T-helper 1 cell (primary cell): ENCODE data around the gene CBL.

Experiments
- DNase-seq, 5 donors: peaks; one replicate each; pipeline ENCODE4 v3.0.0-alpha.2; 2012 to 2020

CBL gene

GRCh38 chr11:119273721-119274120 is 67.6 kb downstream of the CBL start:
- no peak for DNase-seq

- DNase-seq, result no peak
These were observed 71.5 kb downstream of the CBL start for GRCh38 chr11:119277660-119278059.

GRCh38 chr11:119282495-119282894 is 76.4 kb downstream of the CBL start:
- no peak for DNase-seq

- DNase-seq, result peak in 1 of 5 donors; percentile 48
These were observed 78.4 kb downstream of the CBL start for GRCh38 chr11:119284344-119285157.

GRCh38 chr11:119285431-119285830 is 79.3 kb downstream of the CBL start:
- DNase-seq, result no peak

- no peak for DNase-seq
These were observed 82.1 kb downstream of the CBL start for GRCh38 chr11:119288219-119288618.

- DNase-seq, result no peak
These were observed 84.9 kb downstream of the CBL start for GRCh38 chr11:119290894-119291497.

GRCh38 chr11:119293461-119293860 is 87.3 kb downstream of the CBL start:
- no peak for DNase-seq

GRCh38 chr11:119295178-119295577 is 89.0 kb downstream of the CBL start:
- DNase-seq, result no peak

- DNase-seq, result no peak
These were observed 91.8 kb downstream of the CBL start for GRCh38 chr11:119297938-119298337.

- no peak for DNase-seq
These were observed 92.6 kb downstream of the CBL start for GRCh38 chr11:119298726-119299125.

- no peak for DNase-seq
These were observed 93.3 kb downstream of the CBL start for GRCh38 chr11:119299416-119299815.

- DNase-seq, result no peak
These were observed 94.2 kb downstream of the CBL start for GRCh38 chr11:119300198-119300964.

GRCh38 chr11:119303227-119303718 is 97.1 kb downstream of the CBL start:
- DNase-seq, result no peak

- no peak for DNase-seq
These were observed 99.6 kb downstream of the CBL start for GRCh38 chr11:119305556-119306372.

GRCh38 chr11:119306373-119306890 is 100.3 kb downstream of the CBL start:
- no peak for DNase-seq

- no peak for DNase-seq
These were observed 101.1 kb downstream of the CBL start for GRCh38 chr11:119307219-119307618.

GRCh38 chr11:119307974-119308373 is 101.8 kb downstream of the CBL start:
- DNase-seq, result no peak

- no peak for DNase-seq
These were observed 103.3 kb downstream of the CBL start for GRCh38 chr11:119309411-119309810.

- no peak for DNase-seq
These were observed 104.0 kb downstream of the CBL start for GRCh38 chr11:119309953-119310681.

GRCh38 chr11:119310682-119311052 is 104.5 kb downstream of the CBL start:
- no peak for DNase-seq

- DNase-seq, result no peak
These were observed 108.6 kb downstream of the CBL start for GRCh38 chr11:119314726-119315125.
